Measurements from ENCODE around the gene SLC16A10.
"Not testable (repeated sequence)": the region's sequence is repeated elsewhere in the genome, so short reads cannot be mapped to it uniquely, and the experiment has no call there.

Gene SLC16A10

GRCh38 chr6:111252726-111253125 lies 165.4 kb downstream of the SLC16A10 start:
- Mint-ChIP-seq H3K9me3 (no peaks in the 10 kb centered on the region), H3K4me3 (no peak overlapping the region), H3K27me3 (peaks cover 22% of the 10 kb centered on the region), H3K4me1 (no peaks in the 10 kb centered on the region), H3K27ac (no peak overlapping the region), H3K36me3 (no peaks in the 10 kb centered on the region)
- CTCF ChIA-PET = interaction anchor here (1.8 kb wide), 1 partner anchor 242 kb away, joined by 8 read pairs; no protein-coding TSS in a partner anchor
- no peak for DNase-seq

- H3K27ac Mint-ChIP-seq = no peak overlapping the region
- CTCF ChIA-PET = interaction anchor here (1.8 kb wide), 1 partner anchor 243 kb away, joined by 8 read pairs; no protein-coding TSS in a partner anchor
- DNase-seq = no peak
- peaks cover 25% of the 10 kb centered on the region for H3K27me3 Mint-ChIP-seq
- H3K4me1 Mint-ChIP-seq = peaks cover 9% of the 10 kb centered on the region
- H3K9me3 Mint-ChIP-seq = no peaks in the 10 kb centered on the region
- no peak overlapping the region for H3K4me3 Mint-ChIP-seq
- no peaks in the 10 kb centered on the region for H3K36me3 Mint-ChIP-seq
Measured at GRCh38 chr6:111254004-111254778, 166.9 kb downstream of the SLC16A10 start.

GRCh38 chr6:111254779-111255166 lies 167.5 kb downstream of the SLC16A10 start:
- Mint-ChIP-seq H3K36me3 (no peaks in the 10 kb centered on the region), H3K27me3 (peaks cover 21% of the 10 kb centered on the region), H3K4me3 (no peak overlapping the region), H3K9me3 (no peaks in the 10 kb centered on the region), H3K27ac (no peak overlapping the region), H3K4me1 (peaks cover 14% of the 10 kb centered on the region)
- DNase-seq = no peak
- CTCF ChIA-PET = no interaction called here

- not testable (repeated sequence) for H3K4me3 Mint-ChIP-seq, H3K9me3 Mint-ChIP-seq, H3K27ac Mint-ChIP-seq, H3K36me3 Mint-ChIP-seq, DNase-seq
- Mint-ChIP-seq H3K4me1 (peaks cover 24% of the 10 kb centered on the region), H3K27me3 (peaks cover 21% of the 10 kb centered on the region)
- CTCF ChIA-PET = interaction anchor here (0.9 kb wide), 1 partner anchor 222 kb away, joined by 4 read pairs; no protein-coding TSS in a partner anchor
Measured at GRCh38 chr6:111255838-111256237, 168.5 kb downstream of the SLC16A10 start.

GRCh38 chr6:111256646-111257045 lies 169.3 kb downstream of the SLC16A10 start:
- DNase-seq = no peak
- CTCF ChIA-PET = interaction anchor here (0.9 to 1.1 kb wide), 2 partner anchors 199 to 221 kb away, joined by 3 to 4 read pairs; no protein-coding TSS in a partner anchor
- H3K27ac Mint-ChIP-seq = no peak overlapping the region

GRCh38 chr6:111258010-111258409 lies 170.7 kb downstream of the SLC16A10 start:
- Mint-ChIP-seq H3K4me3 (no peak overlapping the region), H3K27ac (no peak overlapping the region), H3K9me3 (no peaks in the 10 kb centered on the region), H3K4me1 (peaks cover 35% of the 10 kb centered on the region), H3K27me3 (peaks cover 17% of the 10 kb centered on the region), H3K36me3 (no peaks in the 10 kb centered on the region)
- CTCF ChIA-PET = interaction anchor here (1.0 to 2.7 kb wide), 8 partner anchors 83 to 784 kb away, joined by 3 to 108 read pairs (median 14); partner anchors contain the start of gene REV3L
- no peak for DNase-seq

More at GRCh38 chr6:111256646-111257045, 169.3 kb downstream of the SLC16A10 start:
- Mint-ChIP-seq H3K4me3 (no peak overlapping the region), H3K4me1 (peaks cover 29% of the 10 kb centered on the region), H3K9me3 (no peaks in the 10 kb centered on the region), H3K27me3 (peaks cover 21% of the 10 kb centered on the region), H3K36me3 (no peaks in the 10 kb centered on the region)

- peaks cover 17% of the 10 kb centered on the region for H3K27me3 Mint-ChIP-seq
- H3K4me3 Mint-ChIP-seq = peak overlapping the region; percentile 82
- peaks cover 36% of the 10 kb centered on the region for H3K4me1 Mint-ChIP-seq
- H3K36me3 Mint-ChIP-seq = peaks cover 1% of the 10 kb centered on the region
- H3K27ac Mint-ChIP-seq = peak overlapping the region; percentile 91
- no peaks in the 10 kb centered on the region for H3K9me3 Mint-ChIP-seq
- CTCF ChIA-PET = interaction anchor here (0.7 to 2.7 kb wide), 37 partner anchors 8 to 905 kb away, joined by 3 to 108 read pairs (median 4); partner anchors contain the start of genes REV3L and TRAF3IP2
- DNase-seq = no peak
Measured at GRCh38 chr6:111258615-111259088, 171.3 kb downstream of the SLC16A10 start.

- Mint-ChIP-seq H3K4me3 (peak overlapping the region; percentile 82), H3K9me3 (no peaks in the 10 kb centered on the region), H3K27me3 (peaks cover 12% of the 10 kb centered on the region), H3K27ac (peak overlapping the region; percentile 91), H3K4me1 (peaks cover 38% of the 10 kb centered on the region), H3K36me3 (peaks cover 7% of the 10 kb centered on the region)
- DNase-seq = peak; percentile 99
- CTCF ChIA-PET = interaction anchor here (0.7 to 2.7 kb wide), 37 partner anchors 9 to 905 kb away, joined by 3 to 108 read pairs (median 4); partner anchors contain the start of genes REV3L and TRAF3IP2
Measured at GRCh38 chr6:111259089-111259831, 172.0 kb downstream of the SLC16A10 start.

GRCh38 chr6:111260570-111261298 lies 173.4 kb downstream of the SLC16A10 start:
- Mint-ChIP-seq H3K9me3 (no peaks in the 10 kb centered on the region), H3K27ac (peak overlapping the region; percentile 91), H3K36me3 (peaks cover 7% of the 10 kb centered on the region), H3K27me3 (peaks cover 3% of the 10 kb centered on the region), H3K4me1 (peaks cover 38% of the 10 kb centered on the region), H3K4me3 (peak overlapping the region; percentile 82)
- CTCF ChIA-PET = interaction anchor here (2.7 kb wide), 1 partner anchor 218 kb away, joined by 108 read pairs; no protein-coding TSS in a partner anchor
- no peak for DNase-seq

- Mint-ChIP-seq H3K4me1 (peaks cover 37% of the 10 kb centered on the region), H3K27ac (no peak overlapping the region), H3K9me3 (no peaks in the 10 kb centered on the region), H3K36me3 (peaks cover 23% of the 10 kb centered on the region), H3K27me3 (peaks cover 3% of the 10 kb centered on the region), H3K4me3 (no peak overlapping the region)
- DNase-seq = no peak
- CTCF ChIA-PET = no interaction called here
Measured at GRCh38 chr6:111263837-111264236, 176.5 kb downstream of the SLC16A10 start.

GRCh38 chr6:111265842-111266241 lies 178.5 kb downstream of the SLC16A10 start:
- peaks cover 18% of the 10 kb centered on the region for H3K4me1 Mint-ChIP-seq
- DNase-seq = no peak
- H3K36me3 Mint-ChIP-seq = peaks cover 33% of the 10 kb centered on the region
- CTCF ChIA-PET = no interaction called here
- no peaks in the 10 kb centered on the region for H3K27me3 Mint-ChIP-seq
- no peaks in the 10 kb centered on the region for H3K9me3 Mint-ChIP-seq
- no peak overlapping the region for H3K4me3 Mint-ChIP-seq
- no peak overlapping the region for H3K27ac Mint-ChIP-seq

GRCh38 chr6:111266276-111266675 lies 179.0 kb downstream of the SLC16A10 start:
- H3K4me1 Mint-ChIP-seq = peaks cover 14% of the 10 kb centered on the region
- H3K36me3 Mint-ChIP-seq = peaks cover 33% of the 10 kb centered on the region
- no peak overlapping the region for H3K27ac Mint-ChIP-seq
- H3K4me3 Mint-ChIP-seq = no peak overlapping the region
- no peak for DNase-seq
- no peaks in the 10 kb centered on the region for H3K9me3 Mint-ChIP-seq
- H3K27me3 Mint-ChIP-seq = no peaks in the 10 kb centered on the region
- CTCF ChIA-PET = no interaction called here

GRCh38 chr6:111267764-111268333 lies 180.5 kb downstream of the SLC16A10 start:
- H3K4me1 Mint-ChIP-seq = peaks cover 8% of the 10 kb centered on the region
- DNase-seq = no peak
- CTCF ChIA-PET = no interaction called here
- H3K27me3 Mint-ChIP-seq = no peaks in the 10 kb centered on the region
- no peak overlapping the region for H3K27ac Mint-ChIP-seq
- H3K36me3 Mint-ChIP-seq = peaks cover 35% of the 10 kb centered on the region
- no peak overlapping the region for H3K4me3 Mint-ChIP-seq
- H3K9me3 Mint-ChIP-seq = no peaks in the 10 kb centered on the region

All from activated naive CD4-positive, alpha-beta T cell treated with anti-CD3 and anti-CD28 coated beads, Interleukin-2, amount 10 ng/mL, durations not matched to agents 7 days and 5 days (primary cell).